ENCODE results near the gene SALL3. TPM values are rescaled to one million over a fixed set of nuclear protein-coding genes. Genes with fewer than 3 reads are reported as not detected.
A peak's percentile ranks its signal among the peaks of the same experiment; 100 is the strongest.

The SALL3 gene
- total RNA-seq (2014; rRNA removed; shearing (Covaris generic)) (29.0 and 39.8 TPM in 2 replicates), polyA plus RNA-seq (2016; fragmentation: Nextera tagmentation; extraction: Ambion mirVana) (11.0 and 16.9 TPM in 2 replicates)
- long read RNA-seq, partial matches to known transcripts = 0 of 3 reads
- long read RNA-seq, other reads (novel, unspliced or antisense) = 1 of 3 reads

DNA sequence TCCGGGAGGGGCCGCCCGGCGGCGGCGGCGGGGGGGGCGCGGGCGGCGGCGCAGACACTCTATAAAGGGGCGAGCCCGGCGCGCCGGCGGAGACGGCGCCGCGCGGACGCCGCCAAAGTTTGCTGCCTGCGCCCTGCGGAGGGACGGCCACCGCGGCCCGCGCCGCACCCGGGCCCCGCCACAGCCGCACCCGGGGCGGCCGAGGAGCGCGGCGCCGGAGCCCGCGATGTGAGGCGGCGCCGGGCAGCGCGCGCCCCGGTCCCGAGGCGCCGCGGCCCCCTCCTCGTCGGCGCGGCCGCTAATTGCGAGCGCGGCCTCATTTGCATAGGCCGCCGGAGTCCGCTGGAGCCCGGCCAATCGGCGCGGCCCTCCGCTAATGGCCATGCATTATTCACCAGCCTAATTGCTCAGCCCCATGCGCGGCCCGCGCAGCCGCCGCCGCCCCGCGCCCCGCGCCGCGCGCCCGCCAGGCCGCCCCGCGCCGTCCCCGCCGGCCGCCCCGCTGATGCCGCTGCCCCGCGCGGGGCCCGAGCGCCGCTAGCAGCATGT, at the start of gene SALL3:
Gene SALL3, plus strand, starts transcription at position 89 of the 549 bp plus-strand sequence. Its CDS starts 457 bp downstream, at position 546.
- no peaks in the 10 kb centered on the region for H3K9me2 ChIP-seq (ENCODE audit: insufficient read depth)
- H3K9me3 Mint-ChIP-seq = peaks cover 5% of the 10 kb centered on the region

More for the DNA sequence above, at the start of gene SALL3:
- Mint-ChIP-seq H3K27ac (no peak within 1 kb of the TSS), H3K4me3 (peak within 1 kb of the TSS; percentile 81), H3K27me3 (ENCODE audit: insufficient read depth, low read depth, poor library complexity) (peaks cover 58% of the 10 kb centered on the region), H3K4me1 (peaks cover 60% of the 10 kb centered on the region), H3K36me3 (ENCODE audit: low read depth) (peaks cover 3% of the 10 kb centered on the region; the same call in 2 of the 3 replicates)
- Histone ChIP-seq H2AFZ (no peak within 1 kb of the TSS), H3K4me3 (peak within 1 kb of the TSS; percentile 53), H3K27me3 (ENCODE audit: insufficient read depth) (peaks cover 51% of the 10 kb centered on the region), H3K4me1 (ENCODE audit: insufficient read depth) (peaks cover 47% of the 10 kb centered on the region), H3K79me2 (replicated peaks; ENCODE audit: insufficient read depth) (peaks cover 27% of the 10 kb centered on the region), H3K27ac (ENCODE audit: low read depth) (no peak within 1 kb of the TSS), H3K4me2 (peak within 1 kb of the TSS; percentile 82), H3K36me3 (ENCODE audit: insufficient read depth) (no peaks in the 10 kb centered on the region), H4K20me1 (replicated peaks; ENCODE audit: insufficient read depth) (peaks cover 4% of the 10 kb centered on the region; the same call in 1 of the 2 replicates), H3F3A (replicated peaks; ENCODE audit: low read depth) (peaks cover 26% of the 10 kb centered on the region)
- DNase-seq (ENCODE audit: low spot score) (peak; percentile 74), ATAC-seq (peak; percentile 10)
- no peak for TF ChIP-seq NANOG (IDR thresholded peaks at IDR 0.05; ENCODE audit: borderline replicate concordance)
- TF ChIP-seq POLR2AphosphoS5 (IDR thresholded peaks at IDR 0.05; ENCODE audit: low read depth) = no peak
- TF ChIP-seq JUNB (IDR thresholded peaks at IDR 0.05; ENCODE audit: unreplicated experiment) = no peak
- TF ChIP-seq ZNF331 (CRISPR knock-in tag; IDR thresholded peaks at IDR 0.05; ENCODE audit: low read depth) = no peak
- no peak for TF ChIP-seq EZH2 (IDR thresholded peaks at IDR 0.05; ENCODE audit: low read depth, unreplicated experiment)
- TF ChIP-seq, protein P1, sequence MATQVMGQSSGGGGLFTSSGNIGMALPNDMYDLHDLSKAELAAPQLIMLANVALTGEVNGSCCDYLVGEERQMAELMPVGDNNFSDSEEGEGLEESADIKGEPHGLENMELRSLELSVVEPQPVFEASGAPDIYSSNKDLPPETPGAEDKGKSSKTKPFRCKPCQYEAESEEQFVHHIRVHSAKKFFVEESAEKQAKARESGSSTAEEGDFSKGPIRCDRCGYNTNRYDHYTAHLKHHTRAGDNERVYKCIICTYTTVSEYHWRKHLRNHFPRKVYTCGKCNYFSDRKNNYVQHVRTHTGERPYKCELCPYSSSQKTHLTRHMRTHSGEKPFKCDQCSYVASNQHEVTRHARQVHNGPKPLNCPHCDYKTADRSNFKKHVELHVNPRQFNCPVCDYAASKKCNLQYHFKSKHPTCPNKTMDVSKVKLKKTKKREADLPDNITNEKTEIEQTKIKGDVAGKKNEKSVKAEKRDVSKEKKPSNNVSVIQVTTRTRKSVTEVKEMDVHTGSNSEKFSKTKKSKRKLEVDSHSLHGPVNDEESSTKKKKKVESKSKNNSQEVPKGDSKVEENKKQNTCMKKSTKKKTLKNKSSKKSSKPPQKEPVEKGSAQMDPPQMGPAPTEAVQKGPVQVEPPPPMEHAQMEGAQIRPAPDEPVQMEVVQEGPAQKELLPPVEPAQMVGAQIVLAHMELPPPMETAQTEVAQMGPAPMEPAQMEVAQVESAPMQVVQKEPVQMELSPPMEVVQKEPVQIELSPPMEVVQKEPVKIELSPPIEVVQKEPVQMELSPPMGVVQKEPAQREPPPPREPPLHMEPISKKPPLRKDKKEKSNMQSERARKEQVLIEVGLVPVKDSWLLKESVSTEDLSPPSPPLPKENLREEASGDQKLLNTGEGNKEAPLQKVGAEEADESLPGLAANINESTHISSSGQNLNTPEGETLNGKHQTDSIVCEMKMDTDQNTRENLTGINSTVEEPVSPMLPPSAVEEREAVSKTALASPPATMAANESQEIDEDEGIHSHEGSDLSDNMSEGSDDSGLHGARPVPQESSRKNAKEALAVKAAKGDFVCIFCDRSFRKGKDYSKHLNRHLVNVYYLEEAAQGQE (IDR thresholded peaks at IDR 0.05; ENCODE audit: unreplicated experiment) = no peak
- TF ChIP-seq, protein P2, sequence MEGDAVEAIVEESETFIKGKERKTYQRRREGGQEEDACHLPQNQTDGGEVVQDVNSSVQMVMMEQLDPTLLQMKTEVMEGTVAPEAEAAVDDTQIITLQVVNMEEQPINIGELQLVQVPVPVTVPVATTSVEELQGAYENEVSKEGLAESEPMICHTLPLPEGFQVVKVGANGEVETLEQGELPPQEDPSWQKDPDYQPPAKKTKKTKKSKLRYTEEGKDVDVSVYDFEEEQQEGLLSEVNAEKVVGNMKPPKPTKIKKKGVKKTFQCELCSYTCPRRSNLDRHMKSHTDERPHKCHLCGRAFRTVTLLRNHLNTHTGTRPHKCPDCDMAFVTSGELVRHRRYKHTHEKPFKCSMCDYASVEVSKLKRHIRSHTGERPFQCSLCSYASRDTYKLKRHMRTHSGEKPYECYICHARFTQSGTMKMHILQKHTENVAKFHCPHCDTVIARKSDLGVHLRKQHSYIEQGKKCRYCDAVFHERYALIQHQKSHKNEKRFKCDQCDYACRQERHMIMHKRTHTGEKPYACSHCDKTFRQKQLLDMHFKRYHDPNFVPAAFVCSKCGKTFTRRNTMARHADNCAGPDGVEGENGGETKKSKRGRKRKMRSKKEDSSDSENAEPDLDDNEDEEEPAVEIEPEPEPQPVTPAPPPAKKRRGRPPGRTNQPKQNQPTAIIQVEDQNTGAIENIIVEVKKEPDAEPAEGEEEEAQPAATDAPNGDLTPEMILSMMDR (conservative IDR thresholded peaks at IDR 0.05; ENCODE audit: low read depth in 2 of 2) = no peak
- TF ChIP-seq, protein P3, sequence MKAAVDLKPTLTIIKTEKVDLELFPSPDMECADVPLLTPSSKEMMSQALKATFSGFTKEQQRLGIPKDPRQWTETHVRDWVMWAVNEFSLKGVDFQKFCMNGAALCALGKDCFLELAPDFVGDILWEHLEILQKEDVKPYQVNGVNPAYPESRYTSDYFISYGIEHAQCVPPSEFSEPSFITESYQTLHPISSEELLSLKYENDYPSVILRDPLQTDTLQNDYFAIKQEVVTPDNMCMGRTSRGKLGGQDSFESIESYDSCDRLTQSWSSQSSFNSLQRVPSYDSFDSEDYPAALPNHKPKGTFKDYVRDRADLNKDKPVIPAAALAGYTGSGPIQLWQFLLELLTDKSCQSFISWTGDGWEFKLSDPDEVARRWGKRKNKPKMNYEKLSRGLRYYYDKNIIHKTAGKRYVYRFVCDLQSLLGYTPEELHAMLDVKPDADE (IDR thresholded peaks at IDR 0.05) = no peak
- no peak for TF ChIP-seq ZNF114 (CRISPR knock-in tag; IDR thresholded peaks at IDR 0.05)
- no peak for TF ChIP-seq EZH2phosphoT487 (IDR thresholded peaks at IDR 0.05; ENCODE audit: unreplicated experiment)
- no peak for TF ChIP-seq CREB1 (CRISPR knock-in tag; IDR thresholded peaks at IDR 0.05; ENCODE audit: low read depth)
- no peak for TF ChIP-seq STAT1 (IDR thresholded peaks at IDR 0.05; ENCODE audit: unreplicated experiment)
- TF ChIP-seq, protein P4, sequence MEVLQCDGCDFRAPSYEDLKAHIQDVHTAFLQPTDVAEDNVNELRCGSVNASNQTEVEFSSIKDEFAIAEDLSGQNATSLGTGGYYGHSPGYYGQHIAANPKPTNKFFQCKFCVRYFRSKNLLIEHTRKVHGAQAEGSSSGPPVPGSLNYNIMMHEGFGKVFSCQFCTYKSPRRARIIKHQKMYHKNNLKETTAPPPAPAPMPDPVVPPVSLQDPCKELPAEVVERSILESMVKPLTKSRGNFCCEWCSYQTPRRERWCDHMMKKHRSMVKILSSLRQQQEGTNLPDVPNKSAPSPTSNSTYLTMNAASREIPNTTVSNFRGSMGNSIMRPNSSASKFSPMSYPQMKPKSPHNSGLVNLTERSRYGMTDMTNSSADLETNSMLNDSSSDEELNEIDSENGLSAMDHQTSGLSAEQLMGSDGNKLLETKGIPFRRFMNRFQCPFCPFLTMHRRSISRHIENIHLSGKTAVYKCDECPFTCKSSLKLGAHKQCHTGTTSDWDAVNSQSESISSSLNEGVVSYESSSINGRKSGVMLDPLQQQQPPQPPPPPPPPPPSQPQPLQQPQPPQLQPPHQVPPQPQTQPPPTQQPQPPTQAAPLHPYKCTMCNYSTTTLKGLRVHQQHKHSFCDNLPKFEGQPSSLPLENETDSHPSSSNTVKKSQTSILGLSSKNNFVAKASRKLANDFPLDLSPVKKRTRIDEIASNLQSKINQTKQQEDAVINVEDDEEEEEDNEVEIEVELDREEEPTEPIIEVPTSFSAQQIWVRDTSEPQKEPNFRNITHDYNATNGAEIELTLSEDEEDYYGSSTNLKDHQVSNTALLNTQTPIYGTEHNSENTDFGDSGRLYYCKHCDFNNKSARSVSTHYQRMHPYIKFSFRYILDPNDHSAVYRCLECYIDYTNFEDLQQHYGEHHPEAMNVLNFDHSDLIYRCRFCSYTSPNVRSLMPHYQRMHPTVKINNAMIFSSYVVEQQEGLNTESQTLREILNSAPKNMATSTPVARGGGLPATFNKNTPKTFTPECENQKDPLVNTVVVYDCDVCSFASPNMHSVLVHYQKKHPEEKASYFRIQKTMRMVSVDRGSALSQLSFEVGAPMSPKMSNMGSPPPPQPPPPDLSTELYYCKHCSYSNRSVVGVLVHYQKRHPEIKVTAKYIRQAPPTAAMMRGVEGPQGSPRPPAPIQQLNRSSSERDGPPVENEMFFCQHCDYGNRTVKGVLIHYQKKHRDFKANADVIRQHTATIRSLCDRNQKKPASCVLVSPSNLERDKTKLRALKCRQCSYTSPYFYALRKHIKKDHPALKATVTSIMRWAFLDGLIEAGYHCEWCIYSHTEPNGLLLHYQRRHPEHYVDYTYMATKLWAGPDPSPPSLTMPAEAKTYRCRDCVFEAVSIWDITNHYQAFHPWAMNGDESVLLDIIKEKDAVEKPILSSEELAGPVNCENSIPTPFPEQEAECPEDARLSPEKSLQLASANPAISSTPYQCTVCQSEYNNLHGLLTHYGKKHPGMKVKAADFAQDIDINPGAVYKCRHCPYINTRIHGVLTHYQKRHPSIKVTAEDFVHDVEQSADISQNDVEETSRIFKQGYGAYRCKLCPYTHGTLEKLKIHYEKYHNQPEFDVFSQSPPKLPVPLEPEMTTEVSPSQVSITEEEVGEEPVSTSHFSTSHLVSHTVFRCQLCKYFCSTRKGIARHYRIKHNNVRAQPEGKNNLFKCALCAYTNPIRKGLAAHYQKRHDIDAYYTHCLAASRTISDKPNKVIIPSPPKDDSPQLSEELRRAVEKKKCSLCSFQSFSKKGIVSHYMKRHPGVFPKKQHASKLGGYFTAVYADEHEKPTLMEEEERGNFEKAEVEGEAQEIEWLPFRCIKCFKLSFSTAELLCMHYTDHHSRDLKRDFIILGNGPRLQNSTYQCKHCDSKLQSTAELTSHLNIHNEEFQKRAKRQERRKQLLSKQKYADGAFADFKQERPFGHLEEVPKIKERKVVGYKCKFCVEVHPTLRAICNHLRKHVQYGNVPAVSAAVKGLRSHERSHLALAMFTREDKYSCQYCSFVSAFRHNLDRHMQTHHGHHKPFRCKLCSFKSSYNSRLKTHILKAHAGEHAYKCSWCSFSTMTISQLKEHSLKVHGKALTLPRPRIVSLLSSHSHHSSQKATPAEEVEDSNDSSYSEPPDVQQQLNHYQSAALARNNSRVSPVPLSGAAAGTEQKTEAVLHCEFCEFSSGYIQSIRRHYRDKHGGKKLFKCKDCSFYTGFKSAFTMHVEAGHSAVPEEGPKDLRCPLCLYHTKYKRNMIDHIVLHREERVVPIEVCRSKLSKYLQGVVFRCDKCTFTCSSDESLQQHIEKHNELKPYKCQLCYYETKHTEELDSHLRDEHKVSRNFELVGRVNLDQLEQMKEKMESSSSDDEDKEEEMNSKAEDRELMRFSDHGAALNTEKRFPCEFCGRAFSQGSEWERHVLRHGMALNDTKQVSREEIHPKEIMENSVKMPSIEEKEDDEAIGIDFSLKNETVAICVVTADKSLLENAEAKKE (CRISPR knock-in tag; IDR thresholded peaks at IDR 0.05) = no peak

All from GM23338 (cell line).